Endodermal cell (in vitro differentiated cells): ENCODE data around the gene LLGL2. TPM values are rescaled to one million over a fixed set of nuclear protein-coding genes. Genes with fewer than 3 reads are reported as not detected.

Experiments used
- DNase-seq: peaks from one replicate; pipeline ENCODE4 v3.0.0-alpha.2; 2017
- H3K27ac ChIP-seq: 2 replicates; pipeline ENCODE4 v1.5.1; 2013; ENCODE audit warnings: mild to moderate bottlenecking, low read depth, low read length, moderate library complexity
- H3K27me3 ChIP-seq: 2 replicates; pipeline ENCODE4 v1.6.1; 2013; ENCODE audit warnings: mild to moderate bottlenecking, low read length, moderate library complexity; ENCODE audit not compliant: insufficient read depth, control insufficient read depth, poor library complexity, severe bottlenecking
- H3K36me3 ChIP-seq: 2 replicates; pipeline ENCODE4 v1.7.0; 2013; ENCODE audit warnings: mild to moderate bottlenecking, low read length, moderate library complexity; ENCODE audit not compliant: control insufficient read depth, insufficient read depth
- H3K4me1 ChIP-seq: one replicate; pipeline ENCODE4 v1.7.0; 2013; ENCODE audit warnings: low read length; ENCODE audit not compliant: control insufficient read depth, insufficient read depth
- H3K4me3 ChIP-seq: 2 replicates; pipeline ENCODE4 v1.5.1; 2013; ENCODE audit warnings: mild to moderate bottlenecking, low read length, moderate library complexity
- H3K9ac ChIP-seq: 2 replicates; pipeline ENCODE4 v1.6.1; 2013; ENCODE audit warnings: mild to moderate bottlenecking, low read length, moderate library complexity; ENCODE audit not compliant: poor library complexity, severe bottlenecking; ENCODE audit errors: extremely low read depth
- H3K9me3 ChIP-seq: 2 replicates; pipeline ENCODE4 v1.6.1; 2013; ENCODE audit warnings: mild to moderate bottlenecking, low read length, moderate library complexity; ENCODE audit not compliant: control insufficient read depth
- H3K27ac Mint-ChIP-seq: 2 replicates; pipeline ENCODE4 v1.8.0; 2020; ENCODE audit warnings: mixed read lengths
- H3K27me3 Mint-ChIP-seq: 2 replicates; pipeline ENCODE4 v1.8.0; 2021; ENCODE audit warnings: mild to moderate bottlenecking, mixed read lengths; ENCODE audit not compliant: insufficient read depth
- H3K36me3 Mint-ChIP-seq: 2 replicates; pipeline ENCODE4 v1.8.0; 2020; ENCODE audit warnings: low read depth, mixed read lengths
- H3K4me1 Mint-ChIP-seq: 2 replicates; pipeline ENCODE4 v1.8.0; 2020; ENCODE audit warnings: mixed read lengths
- H3K4me3 Mint-ChIP-seq: 2 replicates; pipeline ENCODE4 v1.8.0; 2020; ENCODE audit warnings: mild to moderate bottlenecking, moderate library complexity, mixed read lengths
- H3K9me3 Mint-ChIP-seq: 2 replicates; pipeline ENCODE4 v1.8.0; 2020; ENCODE audit warnings: mild to moderate bottlenecking, mixed read lengths
- WGBS, 2 experiments: methylation state at CpG; one replicate each; pipeline versions ENCODE4 v1.1.5 to v1.1.7; 2013; ENCODE audit warnings: missing lambda C conversion rate in 2 of 2, mixed read lengths in 1 of 2; ENCODE audit not compliant: insufficient coverage in 1 of 2, insufficient read length in 1 of 2; 5-methylcytosine and 5-hydroxymethylcytosine counted together
- total RNA-seq, 2 donors: library from RNA; stranded (reverse); fragmentation: NEBNext Ultra II Directional in 1 of 2; extraction: Animal tissue kit (Norgen Biotek cat#: 25700) in 1 of 2; gene quantifications; 2 replicates in 1 of 2; 3 replicates in 1 of 2; pipeline ENCODE4 v1.2.1, GENCODE V29; 2021
- TF ChIP-seq, protein P1 (sequence below): fragments of 200-600 bp; sonication (generic); conservative IDR thresholded peaks from 2 replicates; pipeline ENCODE4 v1.5.0; 2021; ENCODE audit warnings: antibody characterized with exemption, mild to moderate bottlenecking

Gene LLGL2
- total RNA-seq, 2 donors from 2014 or later, result 128 to 149 TPM

DNA sequence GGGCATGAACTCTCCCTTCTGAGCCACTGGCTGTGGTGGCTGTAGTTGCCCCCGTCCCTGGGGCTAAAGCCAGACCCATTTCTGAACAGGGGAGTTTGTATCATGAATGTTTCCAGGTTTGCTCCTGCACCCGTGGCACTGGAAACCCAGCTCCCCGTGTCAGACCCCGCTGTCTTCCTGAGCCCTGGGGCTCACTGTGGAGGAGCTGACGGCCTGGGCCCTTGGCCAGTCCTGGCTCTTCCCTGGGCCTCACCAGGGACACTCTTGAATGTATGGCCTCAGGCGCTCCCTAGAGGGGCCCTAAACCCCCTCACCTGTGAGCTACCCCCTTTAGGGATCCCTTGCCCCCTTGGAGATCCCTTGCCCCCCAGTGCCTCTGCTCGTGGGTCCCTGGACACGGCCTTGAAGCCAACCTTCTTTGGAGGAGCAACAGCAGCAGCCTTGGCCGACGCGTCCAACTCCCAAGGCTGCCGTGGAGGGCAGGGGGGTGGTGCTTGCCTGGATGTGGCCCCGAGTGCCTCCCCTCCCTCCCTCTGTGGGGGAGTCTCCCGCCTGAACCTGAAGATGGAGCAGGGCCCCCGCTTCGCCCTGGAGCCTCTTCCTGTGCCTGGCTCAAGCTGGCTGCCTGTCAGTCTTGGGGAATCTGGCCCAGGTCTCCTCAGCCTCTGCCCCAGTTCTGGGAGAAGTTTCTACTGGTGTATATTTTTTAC lies 26.0 kb upstream of the LLGL2 start:
- Histone ChIP-seq H3K27ac (peak overlapping the region; percentile 44), H3K36me3 (peaks cover 10% of the 10 kb centered on the region), H3K27me3 (no peaks in the 10 kb centered on the region), H3K4me1 (no peaks in the 10 kb centered on the region), H3K9me3 (no peaks in the 10 kb centered on the region), H3K4me3 (no peak overlapping the region), H3K9ac (no peak overlapping the region)
- 90 to 93% methylated on average over 2 to 16 of the region's 16 CpGs for WGBS, 2 experiments
- DNase-seq, result no peak
- no peaks in the 10 kb centered on the region for H3K9me3 Mint-ChIP-seq
- no peak overlapping the region for H3K27ac Mint-ChIP-seq
- peaks cover 8% of the 10 kb centered on the region for H3K36me3 Mint-ChIP-seq
- H3K27me3 Mint-ChIP-seq, result no peaks in the 10 kb centered on the region
- TF ChIP-seq, protein P1, sequence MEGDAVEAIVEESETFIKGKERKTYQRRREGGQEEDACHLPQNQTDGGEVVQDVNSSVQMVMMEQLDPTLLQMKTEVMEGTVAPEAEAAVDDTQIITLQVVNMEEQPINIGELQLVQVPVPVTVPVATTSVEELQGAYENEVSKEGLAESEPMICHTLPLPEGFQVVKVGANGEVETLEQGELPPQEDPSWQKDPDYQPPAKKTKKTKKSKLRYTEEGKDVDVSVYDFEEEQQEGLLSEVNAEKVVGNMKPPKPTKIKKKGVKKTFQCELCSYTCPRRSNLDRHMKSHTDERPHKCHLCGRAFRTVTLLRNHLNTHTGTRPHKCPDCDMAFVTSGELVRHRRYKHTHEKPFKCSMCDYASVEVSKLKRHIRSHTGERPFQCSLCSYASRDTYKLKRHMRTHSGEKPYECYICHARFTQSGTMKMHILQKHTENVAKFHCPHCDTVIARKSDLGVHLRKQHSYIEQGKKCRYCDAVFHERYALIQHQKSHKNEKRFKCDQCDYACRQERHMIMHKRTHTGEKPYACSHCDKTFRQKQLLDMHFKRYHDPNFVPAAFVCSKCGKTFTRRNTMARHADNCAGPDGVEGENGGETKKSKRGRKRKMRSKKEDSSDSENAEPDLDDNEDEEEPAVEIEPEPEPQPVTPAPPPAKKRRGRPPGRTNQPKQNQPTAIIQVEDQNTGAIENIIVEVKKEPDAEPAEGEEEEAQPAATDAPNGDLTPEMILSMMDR, result no peak
- no peak overlapping the region for H3K4me3 Mint-ChIP-seq
- H3K4me1 Mint-ChIP-seq, result no peaks in the 10 kb centered on the region

DNA sequence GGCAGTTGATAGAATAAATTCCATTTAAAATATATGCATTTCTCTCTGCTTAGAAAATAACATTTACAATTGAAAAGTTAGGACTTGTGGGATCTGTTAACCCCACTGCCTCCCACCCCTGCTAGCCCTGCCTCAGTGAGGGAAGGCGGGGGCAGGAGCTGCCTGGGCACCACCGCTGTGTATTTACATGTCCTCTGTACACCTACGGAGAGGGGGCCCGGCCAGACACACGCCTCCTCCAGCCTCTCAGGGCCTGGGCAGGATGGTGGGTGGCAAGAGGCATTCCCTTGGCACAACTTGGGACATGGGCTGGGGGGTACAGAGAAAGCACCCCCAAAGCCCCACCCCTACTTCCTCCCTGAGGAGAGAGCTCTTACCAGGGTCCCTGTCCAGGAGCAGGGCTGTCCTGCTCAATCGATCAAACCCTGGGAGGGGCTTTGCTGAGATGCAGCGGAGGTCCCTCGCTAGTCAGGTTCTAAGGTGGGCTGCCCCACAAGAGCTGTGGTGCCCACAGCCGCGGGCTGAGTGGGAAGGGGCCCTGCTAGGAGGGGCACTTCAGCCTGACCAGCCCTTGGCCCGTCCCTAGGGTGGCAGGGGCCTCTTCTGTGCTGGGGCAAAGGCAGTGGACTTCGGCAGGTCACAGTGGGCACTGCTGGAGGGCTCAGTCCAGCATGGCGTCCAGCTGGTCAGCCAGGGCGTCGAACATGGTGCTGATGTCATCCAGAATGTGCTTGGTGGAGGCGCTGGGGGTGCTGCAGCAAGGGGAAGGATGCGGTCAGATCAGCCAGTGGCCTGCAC lies 24.9 kb upstream of the LLGL2 start:
- no peaks in the 10 kb centered on the region for H3K9me3 ChIP-seq
- no peaks in the 10 kb centered on the region for H3K27me3 Mint-ChIP-seq
- no peaks in the 10 kb centered on the region for H3K9me3 Mint-ChIP-seq
- TF ChIP-seq, protein P1, result no peak
- no peak overlapping the region for H3K27ac Mint-ChIP-seq
- peaks cover 10% of the 10 kb centered on the region for H3K36me3 ChIP-seq
- H3K9ac ChIP-seq, result no peak overlapping the region
- no peaks in the 10 kb centered on the region for H3K4me1 Mint-ChIP-seq
- H3K4me1 ChIP-seq, result no peaks in the 10 kb centered on the region
- DNase-seq, result no peak
- peaks cover 10% of the 10 kb centered on the region for H3K36me3 Mint-ChIP-seq
- H3K4me3 ChIP-seq, result no peak overlapping the region
- WGBS, 2 experiments, result 92 to 100% methylated on average over 7 to 17 of the region's 17 CpGs
- H3K27me3 ChIP-seq, result no peaks in the 10 kb centered on the region
- H3K27ac ChIP-seq, result no peak overlapping the region
- no peak overlapping the region for H3K4me3 Mint-ChIP-seq

DNA sequence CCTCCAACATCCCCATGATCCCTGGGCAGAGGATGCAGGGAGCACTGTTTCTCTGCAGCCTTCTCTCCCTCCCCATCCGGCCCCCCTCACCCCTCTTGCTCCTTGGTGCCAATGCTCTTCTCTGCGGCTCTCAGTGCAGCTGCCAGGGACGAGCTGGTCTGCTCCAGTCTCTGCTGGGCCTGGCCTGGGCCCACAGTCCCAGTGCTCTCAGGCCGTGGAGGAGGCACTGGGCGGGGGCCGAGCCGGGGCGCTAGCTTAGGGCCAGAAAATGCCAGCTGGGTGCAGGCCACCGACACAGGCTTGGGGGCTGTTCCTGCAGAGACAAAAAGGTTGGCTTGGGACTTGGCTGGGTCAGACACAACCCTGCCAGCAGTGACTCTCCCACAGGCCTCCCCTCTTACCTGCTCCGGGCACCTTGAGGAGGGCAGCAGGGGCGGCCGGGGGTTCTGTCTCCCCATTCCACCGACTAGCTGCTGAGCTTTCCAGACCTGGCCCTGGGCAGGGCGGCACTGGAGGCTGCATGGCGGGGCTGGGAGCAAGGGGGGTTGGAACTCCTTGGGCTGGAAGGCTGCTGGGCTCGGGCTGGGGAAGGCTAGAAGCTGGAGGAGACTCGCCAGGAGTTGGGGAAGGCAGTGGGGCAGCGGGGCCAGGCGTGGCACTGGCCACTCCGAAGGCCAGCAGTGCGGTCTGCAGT lies 24.0 kb upstream of the LLGL2 start:
- H3K9ac ChIP-seq, result no peak overlapping the region
- Mint-ChIP-seq H3K36me3 (peaks cover 16% of the 10 kb centered on the region), H3K4me3 (no peak overlapping the region), H3K4me1 (no peaks in the 10 kb centered on the region), H3K27ac (no peak overlapping the region), H3K9me3 (no peaks in the 10 kb centered on the region), H3K27me3 (no peaks in the 10 kb centered on the region)
- H3K9me3 ChIP-seq, result no peaks in the 10 kb centered on the region
- no peaks in the 10 kb centered on the region for H3K27me3 ChIP-seq
- H3K4me3 ChIP-seq, result no peak overlapping the region
- TF ChIP-seq, protein P1, result no peak
- H3K27ac ChIP-seq, result no peak overlapping the region
- peaks cover 12% of the 10 kb centered on the region for H3K36me3 ChIP-seq
- 80 to 93% methylated on average over 7 to 21 of the region's 21 CpGs for WGBS, 2 experiments
- no peaks in the 10 kb centered on the region for H3K4me1 ChIP-seq
- no peak for DNase-seq
